ENCODE data around the gene PLEKHG2. TPM values are rescaled to one million over a fixed set of nuclear protein-coding genes. Genes with fewer than 3 reads are reported as not detected.

The PLEKHG2 gene
- total RNA-seq, 1 donor from 2014 or later = 29.5 TPM

DNA sequence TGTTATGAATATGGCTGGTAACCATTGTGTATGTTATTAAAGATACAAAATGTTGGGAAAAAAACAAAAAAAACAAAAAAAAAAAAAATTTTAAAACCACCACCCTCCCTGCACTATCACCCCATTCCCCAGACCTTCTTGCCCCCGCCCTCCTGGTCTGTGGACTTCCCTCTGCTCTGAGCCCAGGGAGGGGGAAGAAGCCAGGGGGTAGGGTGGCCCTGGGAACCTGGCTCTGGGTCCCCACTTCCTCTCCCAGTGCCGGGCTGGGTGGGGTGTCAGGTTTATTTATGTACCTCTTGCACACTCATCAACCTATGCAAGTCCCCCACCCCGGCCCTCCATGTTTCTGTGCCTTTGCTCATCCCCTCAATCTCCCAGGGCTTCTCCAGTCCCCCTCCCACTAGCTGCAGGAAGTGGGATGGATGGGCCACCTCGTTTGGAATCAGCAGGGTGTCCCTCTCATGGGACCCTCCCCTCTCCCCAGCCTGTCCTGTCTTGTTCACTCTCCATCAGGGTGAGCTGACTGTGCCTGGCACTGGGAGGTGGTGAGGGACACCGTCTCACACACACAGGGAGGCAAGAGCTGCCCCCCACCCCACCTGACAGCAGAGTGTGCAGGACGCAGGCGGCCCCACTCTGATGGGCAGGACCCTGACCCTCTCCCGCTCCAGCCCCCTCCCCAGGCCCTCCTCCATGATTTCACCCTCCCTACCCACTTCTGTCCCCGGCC lies 27.5 kb upstream of the PLEKHG2 start:
- DNase-seq = no peak

DNA sequence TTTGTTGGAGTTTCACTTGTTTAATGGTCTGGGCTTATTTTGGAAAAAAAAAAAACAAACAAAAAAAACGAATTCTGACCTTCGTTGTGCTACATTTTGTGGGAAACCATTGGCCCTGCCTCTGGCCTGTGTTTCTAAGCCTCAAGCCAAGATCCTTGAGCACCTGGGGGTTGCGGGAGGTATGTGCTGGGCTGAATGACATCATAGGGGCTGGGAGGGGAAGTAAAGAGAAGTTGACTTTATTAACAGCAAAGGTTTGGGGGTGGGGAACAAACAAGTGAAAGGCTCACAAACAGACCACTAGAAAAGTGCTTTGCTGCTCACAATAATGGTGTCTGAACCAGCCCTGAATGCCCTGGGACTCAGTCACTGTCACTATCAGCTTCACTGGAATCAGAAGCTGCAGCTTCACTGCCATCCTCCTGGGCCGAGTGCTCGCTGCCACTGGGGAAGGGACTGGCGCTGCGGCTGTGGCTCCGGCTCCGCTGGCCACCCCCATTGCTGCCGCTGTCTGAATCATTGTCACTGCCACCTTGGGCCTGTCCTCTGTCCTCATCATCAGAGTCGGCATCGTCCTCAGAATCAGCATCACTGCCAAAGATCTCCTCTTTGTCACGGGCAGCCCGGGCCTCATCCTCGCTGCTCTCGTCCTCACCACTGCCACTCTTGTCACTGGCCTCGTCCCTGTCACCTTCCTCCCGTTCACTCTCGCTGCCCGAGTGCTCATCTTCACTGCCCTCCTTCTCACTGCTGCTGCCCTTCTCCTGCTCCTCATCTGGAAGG lies 26.6 kb upstream of the PLEKHG2 start:
- DNase-seq = no peak

DNA sequence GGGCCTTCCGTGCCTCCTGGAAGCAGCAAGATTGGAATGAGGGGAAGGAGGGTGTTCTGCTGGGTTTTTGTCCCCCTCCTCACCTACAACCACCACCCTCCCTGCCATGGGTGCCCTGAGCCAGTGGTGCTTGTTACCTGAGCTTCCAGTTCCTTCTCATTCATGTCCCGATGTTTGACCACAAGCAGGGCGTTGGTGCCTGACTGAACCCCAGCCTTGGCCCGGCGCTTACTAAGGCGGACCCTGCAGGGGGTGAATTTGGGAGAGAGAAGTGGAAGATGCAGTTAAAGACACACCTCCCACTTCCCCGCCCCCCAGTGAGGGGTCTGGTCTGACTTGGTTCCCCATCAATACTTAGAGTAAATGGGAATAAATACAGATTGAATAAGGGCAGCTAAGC lies 25.9 kb upstream of the PLEKHG2 start:
- DNase-seq = no peak

DNA sequence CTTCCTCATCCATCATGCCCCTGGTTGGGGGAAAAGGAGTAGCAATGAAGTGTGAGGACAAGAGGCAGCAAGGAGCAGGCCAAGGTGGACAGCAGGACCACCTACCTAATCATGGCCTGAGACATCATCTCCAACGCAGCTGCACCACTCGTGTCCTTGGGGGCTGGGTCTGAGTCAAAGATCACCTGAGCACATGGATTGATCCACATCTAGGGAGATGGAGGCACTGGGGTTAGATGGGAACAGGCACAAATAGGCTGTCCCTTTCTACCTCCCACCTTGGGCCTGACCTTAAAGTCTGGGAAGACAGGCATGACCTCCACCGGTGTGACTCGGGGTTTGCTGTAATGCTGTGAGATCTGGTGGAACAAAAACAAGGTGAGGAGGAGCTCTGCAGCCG lies 23.8 kb upstream of the PLEKHG2 start:
- no peak for DNase-seq

DNA sequence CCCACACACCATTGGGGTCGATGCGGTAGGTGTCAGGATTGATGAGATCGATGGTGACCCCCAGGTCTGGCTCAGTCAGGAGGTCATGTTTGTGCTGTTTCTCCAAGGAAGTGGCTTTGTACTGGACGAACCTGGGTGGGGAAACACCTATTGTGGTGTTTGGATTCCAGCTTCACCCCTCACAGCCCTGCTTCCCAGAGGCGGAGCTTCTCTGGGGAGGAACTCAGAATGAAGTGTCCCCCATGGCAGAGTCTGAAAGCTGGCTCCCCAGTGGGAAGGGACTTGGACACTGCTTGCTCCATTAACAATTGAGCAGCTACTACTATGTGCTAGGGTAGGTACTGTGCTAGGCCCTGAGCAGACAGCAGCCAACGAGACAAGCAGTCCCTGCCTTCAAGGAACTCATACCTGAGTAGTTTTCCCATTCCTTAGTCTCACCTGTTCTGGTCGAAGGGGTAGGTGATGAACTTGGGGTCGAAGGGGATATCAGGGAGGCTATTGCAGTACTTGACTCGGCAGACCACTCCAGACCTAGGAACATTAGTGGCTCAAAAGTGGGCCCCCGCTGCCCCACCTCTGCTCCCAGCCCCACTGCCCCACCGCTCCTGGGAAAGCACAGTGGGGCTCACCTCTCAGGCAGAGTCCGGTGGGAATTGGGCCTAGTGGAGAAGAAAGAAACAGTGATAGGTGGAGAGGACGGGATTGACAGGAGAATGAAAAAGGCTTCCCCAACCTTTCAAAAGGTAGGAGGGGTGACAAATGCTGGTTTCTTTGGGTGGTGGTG lies 22.6 kb upstream of the PLEKHG2 start:
- DNase-seq = no peak

DNA sequence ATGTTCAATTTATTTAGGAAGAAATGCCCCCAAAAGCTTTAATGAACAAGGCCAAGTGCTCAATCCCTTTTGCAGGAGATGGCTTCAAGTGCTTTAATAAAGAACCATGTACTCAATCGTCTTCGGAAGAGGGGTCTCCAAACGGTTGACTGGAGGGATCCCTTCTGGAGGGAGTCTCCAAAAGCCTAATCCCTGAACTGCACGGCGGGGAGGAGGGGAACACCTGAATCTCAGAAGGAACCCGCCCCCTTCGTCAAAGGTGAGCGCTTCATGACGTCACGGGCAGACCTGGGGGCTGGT lies 22.1 kb upstream of the PLEKHG2 start:
- no peak for DNase-seq

DNA sequence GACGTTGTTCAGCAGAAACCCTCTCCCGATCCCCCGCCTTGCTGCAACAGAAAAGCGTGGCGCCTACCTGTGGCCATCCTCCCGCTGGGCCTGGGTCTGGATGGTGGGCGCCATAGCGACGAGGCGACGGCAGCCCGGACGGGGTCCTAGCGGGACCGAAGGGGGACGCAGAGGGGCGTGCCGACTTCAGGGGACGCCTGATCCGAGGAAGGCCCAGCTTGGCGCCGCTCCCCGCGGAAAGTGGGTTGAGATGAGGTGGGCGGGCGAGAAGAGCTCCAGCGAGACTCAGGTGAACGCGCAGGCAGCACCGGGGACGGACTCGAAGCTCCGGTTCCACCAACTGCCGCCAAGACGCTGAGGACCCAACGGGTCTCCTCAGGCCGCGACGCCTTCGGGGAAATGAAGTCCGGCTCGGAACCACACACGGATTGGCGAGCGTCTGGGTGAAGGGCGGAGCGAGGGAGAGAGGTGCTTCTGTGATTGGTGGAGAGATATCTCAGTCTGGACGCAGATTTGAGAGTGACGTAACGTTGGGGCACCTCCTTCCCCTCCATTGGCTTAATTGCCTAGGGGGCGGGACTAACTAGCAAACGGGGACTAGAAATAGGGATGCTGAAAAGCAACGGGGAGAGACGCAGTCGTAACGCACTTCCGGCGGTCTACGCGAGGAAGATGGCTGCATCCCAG lies 21.6 kb upstream of the PLEKHG2 start, which contains the start of the genes MED29 and PAF1:
MED29 (plus strand) TSS at position 628 of the 687 bp plus-strand sequence; CDS start at position 673, 45 bp downstream.
PAF1 (minus strand) TSS at position 356 of the 687 bp plus-strand sequence; CDS start at position 114, 242 bp downstream.
- DNase-seq = peak; percentile 100

DNA sequence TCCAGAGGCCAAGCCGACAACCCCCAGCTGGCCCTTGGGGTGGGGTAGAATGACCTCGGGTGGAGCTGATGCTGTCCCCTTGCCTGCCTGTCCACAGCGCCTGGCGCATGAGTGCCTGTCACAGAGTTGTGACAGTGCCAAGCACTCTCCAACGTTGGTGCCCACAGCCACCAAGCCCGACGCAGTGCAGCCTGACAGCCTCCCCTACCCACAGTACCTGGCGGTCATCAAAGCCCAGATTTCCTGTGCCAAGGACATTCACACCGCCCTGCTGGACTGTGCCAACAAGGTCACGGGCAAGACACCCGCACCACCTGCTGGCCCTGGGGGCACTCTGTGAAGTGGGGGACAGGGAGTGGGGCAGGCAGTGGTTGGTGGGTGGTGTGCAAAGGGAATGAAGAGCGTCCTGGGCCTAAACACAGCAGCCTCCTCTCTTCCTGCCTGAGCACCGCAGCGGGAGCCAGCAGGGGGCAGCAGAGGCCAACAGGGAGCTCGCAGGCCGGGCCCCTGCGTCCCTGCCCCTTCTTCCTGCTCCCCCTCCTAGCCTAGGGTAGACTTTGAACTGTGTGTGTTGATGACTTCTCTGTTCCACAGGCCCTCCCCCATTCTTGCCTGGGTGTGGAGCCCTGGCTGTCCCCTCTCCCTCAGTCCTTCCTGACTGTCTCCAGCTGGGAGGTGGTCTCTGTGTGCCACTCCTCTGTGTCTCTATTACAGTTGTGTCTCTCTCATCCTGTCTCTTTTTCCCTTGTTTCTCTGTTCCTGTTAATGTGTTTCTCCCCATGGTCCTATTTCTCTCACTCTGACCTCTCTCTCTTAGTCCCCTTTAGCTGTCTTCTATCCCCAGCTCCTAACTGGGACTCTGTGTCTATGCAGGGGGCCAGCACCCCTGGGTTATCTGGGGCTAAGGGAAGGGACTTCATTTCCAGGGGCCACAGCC lies 14.8 kb upstream of the PLEKHG2 start:
- DNase-seq = peak; percentile 65

DNA sequence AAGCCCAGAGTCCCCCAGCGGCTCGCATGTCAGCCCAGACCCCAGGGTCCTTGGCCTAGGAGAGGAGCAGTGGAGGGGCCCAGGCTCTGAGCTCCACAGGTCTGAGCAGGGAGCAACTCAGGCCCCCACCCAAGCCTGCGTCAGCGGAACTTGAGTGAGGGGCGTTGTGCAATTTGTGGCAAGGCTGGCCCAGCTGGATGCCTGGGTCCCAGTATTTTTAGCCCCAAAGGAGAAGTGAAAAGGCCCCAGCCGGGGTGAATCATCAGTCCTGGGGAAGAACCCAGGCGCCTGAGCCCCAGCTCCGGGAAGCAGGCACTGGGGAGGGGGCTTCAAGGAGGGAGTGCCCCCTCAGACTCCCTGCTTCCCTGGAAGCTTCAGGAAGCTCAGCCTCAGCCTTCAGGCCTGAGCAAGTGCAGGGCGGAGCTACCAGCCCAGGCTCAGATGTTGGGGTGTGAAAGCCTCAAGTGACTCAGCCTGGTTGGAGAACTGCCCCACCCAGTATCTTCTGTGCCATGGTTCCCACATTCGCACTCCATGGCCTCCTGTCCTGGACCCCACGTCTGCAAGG lies 14.1 kb upstream of the PLEKHG2 start:
- no peak for DNase-seq

DNA sequence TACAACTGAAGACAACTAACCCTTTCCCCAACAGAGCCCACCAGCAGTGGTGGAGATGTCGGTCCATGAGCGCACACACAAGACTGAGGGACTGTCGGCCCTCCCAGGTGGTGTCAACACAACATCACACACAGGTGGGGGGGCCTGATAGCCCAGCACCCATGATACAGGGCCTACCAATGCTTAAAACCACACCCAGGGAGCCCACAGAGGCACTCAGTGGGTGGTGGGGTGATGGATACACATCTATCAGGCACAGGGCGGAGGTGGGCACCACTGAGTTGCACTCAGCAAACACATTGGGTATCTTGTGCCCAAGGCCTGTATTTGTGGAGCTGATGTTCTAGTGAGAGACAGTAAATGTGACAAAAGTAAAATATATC lies 12.8 kb upstream of the PLEKHG2 start:
- no peak for DNase-seq

DNA sequence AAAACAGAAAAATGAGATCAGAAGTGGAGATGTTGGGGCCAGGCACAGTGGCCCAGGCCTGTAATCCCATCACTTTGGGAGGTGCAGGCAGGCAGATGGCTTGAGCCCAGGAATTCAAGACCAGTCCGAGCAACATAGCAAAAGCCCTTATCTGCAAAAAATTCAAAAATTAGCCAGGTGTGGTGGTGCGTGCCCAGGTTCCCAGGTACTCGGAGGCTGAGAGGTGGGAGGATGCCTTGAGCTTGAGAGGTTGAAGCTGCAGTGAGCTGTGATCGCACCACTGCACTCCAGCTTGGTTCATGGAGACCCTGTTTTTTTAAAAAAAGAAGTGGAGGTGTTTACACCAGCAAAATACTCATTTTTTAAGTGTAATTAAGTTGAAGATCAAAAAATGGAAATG lies 12.4 kb upstream of the PLEKHG2 start:
- DNase-seq = no peak

DNA sequence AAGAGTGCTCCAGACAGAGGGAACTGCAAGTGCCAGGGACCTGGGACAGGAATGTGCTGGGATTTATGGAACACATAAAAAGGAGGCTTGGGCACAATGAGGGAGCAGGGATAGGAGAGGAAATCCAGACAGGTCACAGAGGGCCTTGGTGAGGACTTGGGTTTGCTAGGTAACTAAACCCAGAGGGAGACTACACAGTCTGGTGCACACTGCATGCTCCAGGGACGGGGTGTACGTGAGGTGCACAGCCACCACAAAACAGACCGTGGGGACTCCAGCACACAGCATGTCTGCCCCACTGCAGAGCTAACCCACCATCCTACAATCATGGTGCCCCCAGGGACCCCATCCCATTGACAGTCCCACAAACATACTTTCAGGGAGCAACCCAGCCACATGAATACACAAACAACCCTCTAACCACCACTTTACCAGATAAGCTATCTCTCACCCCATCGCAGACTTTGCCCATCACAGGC lies 11.4 kb upstream of the PLEKHG2 start:
- no peak for DNase-seq

DNA sequence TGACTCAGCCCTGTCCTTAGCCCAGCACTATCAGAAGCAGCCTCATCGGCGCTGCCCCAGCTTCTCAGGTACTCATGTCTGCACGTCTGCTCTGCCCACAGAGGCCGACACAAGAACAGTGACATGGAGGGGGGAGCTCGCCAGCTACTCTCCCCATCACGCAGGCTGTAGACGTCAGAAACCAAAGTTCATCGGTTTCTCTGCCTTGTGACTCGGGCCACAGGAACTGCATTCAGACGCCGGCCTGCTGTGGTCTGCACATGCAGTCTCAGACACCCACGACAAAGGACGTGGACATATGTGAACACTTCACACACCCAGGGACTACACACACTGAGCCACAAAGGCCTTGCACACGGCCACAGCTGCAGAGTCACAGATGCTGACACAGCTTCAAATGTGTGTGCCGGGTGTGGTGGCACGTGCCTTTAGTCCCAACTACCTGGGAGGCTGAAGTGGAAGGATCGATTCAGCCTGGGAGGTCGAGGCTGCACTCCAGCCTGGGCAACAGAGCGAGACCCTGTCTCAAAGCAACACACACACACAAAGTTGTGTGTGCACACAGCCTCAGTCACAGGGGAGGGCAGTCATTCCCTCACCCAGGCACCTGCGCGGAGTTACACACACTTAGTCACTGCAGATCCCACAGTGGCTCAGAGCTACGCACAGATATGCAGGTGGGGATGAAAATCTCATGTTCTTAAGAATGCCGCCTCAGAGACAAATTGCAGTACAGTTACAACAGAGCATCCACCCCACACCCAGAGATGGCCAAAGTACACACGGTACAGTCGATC lies 10.7 kb upstream of the PLEKHG2 start:
- DNase-seq = peak; percentile 83

DNA sequence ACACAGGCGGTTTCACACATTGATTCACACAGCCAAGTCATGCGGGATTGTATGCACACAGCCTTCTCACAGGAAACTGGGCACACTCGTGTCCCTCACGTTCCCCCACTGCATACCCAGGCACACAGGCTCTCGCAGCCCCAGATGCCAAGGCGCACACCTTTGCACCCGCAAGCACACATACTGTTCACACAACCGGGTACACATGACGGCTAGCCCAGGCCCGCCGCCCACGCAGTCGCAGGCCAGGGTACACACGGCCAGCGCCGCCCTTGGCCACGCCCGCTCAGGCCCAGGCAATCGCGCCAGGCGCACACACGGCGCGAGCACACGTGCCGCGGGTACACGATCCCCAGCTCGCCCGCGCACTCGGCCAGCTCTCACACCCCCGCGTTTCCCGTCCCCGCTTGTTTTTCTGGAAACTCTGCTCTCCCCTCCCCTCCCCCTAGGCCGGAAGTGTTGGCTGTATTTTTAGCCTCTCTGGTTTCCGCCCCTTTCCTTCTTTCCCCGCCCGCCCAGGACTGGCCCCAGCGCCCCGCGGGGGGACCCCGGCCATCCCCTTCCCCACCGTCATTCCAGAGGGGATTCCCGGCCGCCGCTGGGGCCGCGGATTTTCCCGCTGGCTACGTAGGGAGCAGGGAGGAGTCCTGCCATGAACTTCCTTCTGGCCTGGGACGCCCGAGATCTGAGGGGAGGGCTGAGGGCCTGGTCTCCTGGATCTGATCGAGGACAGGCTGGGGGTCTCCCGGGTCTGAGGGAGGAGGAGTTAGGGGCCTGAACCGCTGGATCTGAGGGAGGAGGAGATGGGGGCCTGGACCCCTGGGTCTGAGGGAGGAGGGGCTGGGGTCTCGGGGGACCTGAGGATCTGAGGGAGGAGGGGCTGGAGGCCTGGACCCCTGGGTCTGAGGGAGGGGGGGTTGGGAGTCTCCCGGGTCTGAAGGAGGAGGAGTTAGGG lies 9.8 kb upstream of the PLEKHG2 start:
- DNase-seq = peak; percentile 90

DNA sequence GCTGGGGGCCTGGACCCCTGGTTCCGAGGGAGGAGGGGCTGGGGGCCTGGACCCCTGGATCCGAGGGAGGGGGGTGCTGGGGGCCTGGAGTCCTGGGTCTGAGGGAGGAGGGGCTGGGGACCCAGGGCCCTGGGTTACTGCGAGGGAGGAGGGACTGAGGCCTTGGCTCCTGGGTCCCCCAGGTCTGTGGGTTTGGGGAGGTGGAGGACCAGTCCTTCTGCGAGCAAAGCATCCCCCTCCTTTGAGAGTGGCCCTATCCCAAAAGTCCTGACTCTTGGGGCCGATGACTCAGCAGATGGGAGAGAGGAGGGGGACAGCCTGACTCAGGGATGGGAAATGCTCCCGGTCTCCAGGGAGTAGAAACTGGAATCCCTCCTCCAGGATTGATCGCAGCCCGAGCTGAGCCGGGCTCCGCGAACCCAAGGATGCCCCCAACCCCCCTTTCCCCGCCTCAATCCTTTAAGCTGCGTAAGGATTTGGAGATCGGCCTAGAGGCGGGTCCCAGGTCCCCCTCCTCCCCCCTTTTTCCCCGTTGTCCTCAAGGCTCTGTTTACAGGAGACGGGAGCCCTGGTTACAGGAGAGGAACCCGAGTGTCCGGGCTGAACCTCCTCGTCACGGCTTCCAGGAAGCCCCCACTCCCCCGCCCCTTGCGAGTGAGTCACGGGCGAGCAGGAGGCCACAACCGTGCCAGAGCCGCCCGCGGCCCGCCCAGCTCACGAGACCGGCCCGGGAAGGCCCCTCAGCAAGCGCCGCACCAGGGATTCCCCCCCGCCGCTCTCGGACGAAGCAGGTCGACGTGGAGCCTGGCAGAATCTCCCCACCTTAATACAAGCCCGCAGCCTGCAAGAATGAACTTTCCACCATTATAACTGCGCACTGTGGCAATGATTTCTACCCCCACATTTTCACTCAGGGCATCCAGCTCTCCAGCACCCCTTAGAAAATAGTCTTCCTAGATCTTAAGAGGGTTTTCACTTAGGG lies 8.8 kb upstream of the PLEKHG2 start:
- peak; percentile 97 for DNase-seq

DNA sequence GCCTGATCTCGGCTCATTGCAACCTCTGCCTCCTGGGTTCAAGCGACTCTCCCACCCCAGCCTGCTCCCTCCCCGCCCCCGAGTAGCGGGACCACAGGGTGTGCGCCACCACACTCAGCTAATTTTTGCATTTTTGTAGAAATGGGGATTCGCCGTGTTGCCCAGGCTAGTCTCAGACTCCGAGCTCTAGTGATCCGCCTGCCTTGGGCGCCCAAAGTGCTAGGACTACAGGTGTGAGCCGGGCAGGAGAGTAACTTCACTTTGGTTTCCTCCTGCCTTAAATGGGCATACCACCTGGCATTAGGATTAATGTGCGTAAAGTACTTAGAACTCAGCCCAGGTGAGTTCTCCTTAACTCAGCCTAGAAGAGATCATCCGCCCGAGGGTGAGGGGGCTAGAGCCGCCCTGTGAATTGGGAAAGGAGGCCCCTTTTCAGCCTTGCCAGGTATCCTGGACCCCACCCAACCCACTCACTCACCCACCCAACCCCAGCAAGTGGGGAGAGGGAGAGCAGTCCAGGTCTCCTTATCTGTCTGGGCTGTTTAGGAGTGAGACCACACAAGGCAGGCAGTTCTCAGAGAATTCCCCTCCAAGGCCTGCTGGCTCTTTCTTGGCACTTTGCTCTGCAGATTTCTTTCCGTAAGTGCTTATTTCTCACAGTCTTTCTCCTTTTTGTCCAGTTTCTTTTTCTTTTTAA lies 7.1 kb upstream of the PLEKHG2 start:
- DNase-seq = no peak

Data from skin of body (tissue), 2 donors.